CD4-positive, alpha-beta T cell (primary cell): ENCODE data around the gene COL4A2. TPM values are rescaled to one million over a fixed set of nuclear protein-coding genes. Genes with fewer than 3 reads are reported as not detected.

Source experiments
- ATAC-seq: fragments of 200-7000 bp; cut with Tn5 transposase; one replicate; pipeline ENCODE4 v1.10.0; 2022; ENCODE audit warnings: mild to moderate bottlenecking; ENCODE audit not compliant: poor library complexity
- CTCF ChIA-PET: fragments of 350-600 bp; sonication (Branson Sonifier 250); formaldehyde crosslinking; loops from one replicate; lab custom pipeline; 2021; ENCODE audit warnings: antibody characterized with exemption, inconsistent platforms; lab: Charles Lee
- POLR2A ChIA-PET: fragments of 350-600 bp; sonication (Branson Sonifier 250); formaldehyde crosslinking; loops from one replicate; lab custom pipeline; 2021; ENCODE audit warnings: antibody characterized with exemption, inconsistent platforms; lab: Charles Lee
- DNase-seq, 14 experiments: peaks; one replicate each; pipeline ENCODE4 v3.0.0-alpha.2; 2013 to 2020; ENCODE audit warnings: mixed read lengths in 2 of 14
- H3K27ac ChIP-seq, 2 donors: one replicate each; pipeline versions ENCODE4 v1.5.1 to v1.7.0; 2013; ENCODE audit warnings: low read length in 2 of 2, low read depth in 1 of 2, mild to moderate bottlenecking in 1 of 2
- H3K27me3 ChIP-seq, 2 experiments: 1 replicate in 1 of 2; 2 replicates in 1 of 2; pipeline versions ENCODE4 v1.6.1 to v1.7.0; 2013; ENCODE audit warnings: low read length in 2 of 2, control low read depth in 1 of 2, mild to moderate bottlenecking in 1 of 2, moderate library complexity in 1 of 2; ENCODE audit not compliant: insufficient read depth in 2 of 2, control insufficient read depth in 1 of 2
- H3K36me3 ChIP-seq: one replicate; pipeline ENCODE4 v1.6.1; 2013; ENCODE audit warnings: low read length, control low read depth; ENCODE audit not compliant: insufficient read depth
- H3K4me1 ChIP-seq: one replicate; pipeline ENCODE4 v1.6.1; 2013; ENCODE audit warnings: low read length, control low read depth; ENCODE audit not compliant: insufficient read depth
- H3K4me3 ChIP-seq: one replicate; pipeline ENCODE4 v1.5.1; 2013; ENCODE audit warnings: mild to moderate bottlenecking, low read length, moderate library complexity
- H3K9me3 ChIP-seq, 2 experiments: 1 replicate in 1 of 2; 2 replicates in 1 of 2; pipeline versions ENCODE4 v1.6.1 to v1.7.0; 2013; ENCODE audit warnings: low read length in 2 of 2, mild to moderate bottlenecking in 2 of 2, control low read depth in 1 of 2, moderate library complexity in 1 of 2; ENCODE audit not compliant: control insufficient read depth in 1 of 2, insufficient read depth in 1 of 2
- H3K27ac Mint-ChIP-seq: one replicate; pipeline ENCODE4 v1.8.0; 2020; ENCODE audit warnings: mixed read lengths
- H3K27me3 Mint-ChIP-seq: one replicate; pipeline ENCODE4 v1.8.0; 2021; ENCODE audit warnings: mixed read lengths
- H3K36me3 Mint-ChIP-seq: one replicate; pipeline ENCODE4 v1.8.0; 2021; ENCODE audit warnings: low read depth, mixed read lengths
- H3K4me1 Mint-ChIP-seq: one replicate; pipeline ENCODE4 v1.8.0; 2021; ENCODE audit warnings: low read depth, mixed read lengths
- H3K4me3 Mint-ChIP-seq: one replicate; pipeline ENCODE4 v1.8.0; 2020; ENCODE audit warnings: mild to moderate bottlenecking, mixed read lengths
- H3K9me3 Mint-ChIP-seq: one replicate; pipeline ENCODE4 v1.8.0; 2020; ENCODE audit warnings: mixed read lengths
- intact Hi-C, 2 experiments: fragments of 100-400 bp; cut with DNase I in 1 of 2; cut with micrococcal nuclease in 1 of 2; formaldehyde crosslinking; loops; one replicate each; pipeline versions ENCODE4 v1.15.1 to v1.9.0; 2023 to 2025; cut with DNase I, micrococcal nuclease
- total RNA-seq, 174 experiments: library from RNA in 2 of 174; stranded (reverse) in 2 of 174; gene quantifications; one replicate each; pipeline ENCODE4 v1.2.3 and lab custom pipeline; 2021 to 2026
- TF ChIP-seq, protein P1 (sequence below): fragments of 200-600 bp; IDR thresholded peaks from one replicate; pipeline ENCODE4 v1.8.0; 2022; ENCODE audit warnings: antibody characterized with exemption, mild to moderate bottlenecking

COL4A2 gene
- total RNA-seq, 2 experiments from 2014 or later, result not detected

- CTCF ChIA-PET, result no interaction called here
- Histone ChIP-seq H3K9me3 (no peaks in the 10 kb centered on the region), H3K36me3 (no peaks in the 10 kb centered on the region), H3K4me1 (no peaks in the 10 kb centered on the region), H3K27ac (no peak overlapping the region), H3K27me3 (no peaks in the 10 kb centered on the region), H3K4me3 (no peak overlapping the region)
- Mint-ChIP-seq H3K27me3 (peaks cover 9% of the 10 kb centered on the region), H3K27ac (no peak overlapping the region), H3K36me3 (no peaks in the 10 kb centered on the region), H3K9me3 (no peaks in the 10 kb centered on the region), H3K4me3 (no peak overlapping the region), H3K4me1 (no peaks in the 10 kb centered on the region)
- TF ChIP-seq, protein P1, sequence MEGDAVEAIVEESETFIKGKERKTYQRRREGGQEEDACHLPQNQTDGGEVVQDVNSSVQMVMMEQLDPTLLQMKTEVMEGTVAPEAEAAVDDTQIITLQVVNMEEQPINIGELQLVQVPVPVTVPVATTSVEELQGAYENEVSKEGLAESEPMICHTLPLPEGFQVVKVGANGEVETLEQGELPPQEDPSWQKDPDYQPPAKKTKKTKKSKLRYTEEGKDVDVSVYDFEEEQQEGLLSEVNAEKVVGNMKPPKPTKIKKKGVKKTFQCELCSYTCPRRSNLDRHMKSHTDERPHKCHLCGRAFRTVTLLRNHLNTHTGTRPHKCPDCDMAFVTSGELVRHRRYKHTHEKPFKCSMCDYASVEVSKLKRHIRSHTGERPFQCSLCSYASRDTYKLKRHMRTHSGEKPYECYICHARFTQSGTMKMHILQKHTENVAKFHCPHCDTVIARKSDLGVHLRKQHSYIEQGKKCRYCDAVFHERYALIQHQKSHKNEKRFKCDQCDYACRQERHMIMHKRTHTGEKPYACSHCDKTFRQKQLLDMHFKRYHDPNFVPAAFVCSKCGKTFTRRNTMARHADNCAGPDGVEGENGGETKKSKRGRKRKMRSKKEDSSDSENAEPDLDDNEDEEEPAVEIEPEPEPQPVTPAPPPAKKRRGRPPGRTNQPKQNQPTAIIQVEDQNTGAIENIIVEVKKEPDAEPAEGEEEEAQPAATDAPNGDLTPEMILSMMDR, result no peak
- intact Hi-C loops, result no loop called here
- POLR2A ChIA-PET, result no interaction called here
- ATAC-seq (no peak), DNase-seq (no peak)
Observed at GRCh38 chr13:110463156-110463555, 156.1 kb downstream of the COL4A2 start.

DNA sequence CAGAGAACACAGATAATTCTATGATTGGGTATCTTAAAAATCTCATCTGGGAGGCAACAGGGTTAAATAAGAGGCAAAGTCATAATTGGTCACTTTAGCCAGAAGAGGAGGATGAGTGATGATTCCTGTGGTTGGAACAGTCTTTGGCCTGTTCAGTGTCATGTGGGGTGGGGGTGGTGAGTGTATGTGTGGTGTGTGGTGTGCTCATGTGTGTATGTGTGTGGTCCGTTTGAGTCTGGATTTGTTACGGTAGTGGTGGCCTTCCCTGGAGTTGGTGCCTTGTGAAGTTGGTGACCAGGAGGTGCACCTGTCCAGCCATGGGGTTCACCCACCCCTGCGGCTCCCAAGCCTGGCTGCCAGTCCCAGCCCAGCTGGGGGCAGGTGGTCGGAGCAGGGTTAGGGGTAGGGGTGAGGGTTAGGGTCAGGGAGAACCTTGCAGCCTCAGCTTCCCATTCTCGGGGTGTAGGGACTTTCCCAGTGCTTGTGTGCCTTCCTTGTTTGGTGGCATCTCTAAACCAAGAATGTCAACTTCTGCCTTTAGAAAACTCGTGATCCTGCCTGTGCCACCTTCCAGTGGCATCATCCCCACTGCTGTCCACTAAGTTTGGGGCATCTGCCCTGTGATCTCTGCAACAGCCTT lies 156.9 kb downstream of the COL4A2 start:
- ChIA-PET POLR2A (no interaction called here), CTCF (no interaction called here)
- Mint-ChIP-seq H3K4me3 (no peak overlapping the region), H3K27me3 (peaks cover 4% of the 10 kb centered on the region), H3K9me3 (no peaks in the 10 kb centered on the region), H3K4me1 (no peaks in the 10 kb centered on the region), H3K36me3 (no peaks in the 10 kb centered on the region), H3K27ac (no peak overlapping the region)
- DNase-seq, result peak in 2 of 14 experiments; percentile 41 to 60
- no peak overlapping the region for H3K27ac ChIP-seq
- no peaks in the 10 kb centered on the region for H3K27me3 ChIP-seq
- no peak for ATAC-seq
- H3K4me3 ChIP-seq, result no peak overlapping the region
- H3K4me1 ChIP-seq, result no peaks in the 10 kb centered on the region
- TF ChIP-seq, protein P1, result no peak
- no peaks in the 10 kb centered on the region for H3K36me3 ChIP-seq
- no peaks in the 10 kb centered on the region for H3K9me3 ChIP-seq
- intact Hi-C loops, result no loop called here

DNA sequence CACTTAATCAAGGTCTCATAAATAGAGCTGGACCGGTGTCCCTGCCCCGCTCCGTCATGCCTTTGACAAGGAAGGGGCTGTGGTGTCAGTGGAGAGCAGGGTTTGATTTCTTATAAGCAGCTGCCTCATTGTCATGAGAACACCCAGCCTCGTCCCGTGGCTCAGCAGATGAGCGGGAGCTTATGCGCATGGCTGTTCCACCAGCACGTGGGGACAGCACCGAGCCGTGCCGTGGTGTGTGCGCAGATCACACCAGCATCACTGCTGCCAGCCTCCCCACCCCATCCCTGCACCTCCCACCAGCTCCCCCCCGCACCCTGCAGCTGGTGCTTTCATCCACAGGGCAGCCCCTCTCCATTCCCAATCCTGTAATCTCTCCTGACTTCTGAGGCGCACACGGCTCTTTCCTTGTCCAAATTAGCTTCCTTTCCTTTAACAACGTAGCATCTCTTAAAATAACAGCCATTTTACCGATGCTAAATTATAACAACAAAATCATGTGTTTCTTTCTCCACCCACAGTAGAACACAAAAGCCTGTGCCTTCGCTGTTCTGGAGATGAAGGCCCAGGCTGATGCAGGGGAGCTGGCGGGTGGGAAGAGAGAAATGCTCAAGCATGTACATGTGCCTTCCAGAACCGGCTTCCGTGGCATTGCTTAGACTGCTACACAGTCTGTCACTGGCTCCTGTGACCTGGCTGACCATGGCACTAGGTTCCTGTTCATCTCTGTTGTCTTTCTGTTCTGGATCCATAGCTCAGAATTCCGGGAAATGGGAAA lies 157.7 kb downstream of the COL4A2 start:
- no peaks in the 10 kb centered on the region for H3K4me1 ChIP-seq
- no peaks in the 10 kb centered on the region for H3K9me3 ChIP-seq
- POLR2A ChIA-PET, result no interaction called here
- no peak overlapping the region for H3K27ac Mint-ChIP-seq
- TF ChIP-seq, protein P1, result no peak
- intact Hi-C loops, result no loop called here
- H3K27ac ChIP-seq, result no peak overlapping the region
- CTCF ChIA-PET, result no interaction called here
- H3K9me3 Mint-ChIP-seq, result no peaks in the 10 kb centered on the region
- H3K36me3 Mint-ChIP-seq, result no peaks in the 10 kb centered on the region
- no peaks in the 10 kb centered on the region for H3K36me3 ChIP-seq
- H3K4me1 Mint-ChIP-seq, result no peaks in the 10 kb centered on the region
- ATAC-seq (no peak), DNase-seq (peak in 1 of 14 experiments; percentile 33)
- H3K27me3 ChIP-seq, result no peaks in the 10 kb centered on the region
- no peak overlapping the region for H3K4me3 ChIP-seq
- peaks cover 4% of the 10 kb centered on the region for H3K27me3 Mint-ChIP-seq
- no peak overlapping the region for H3K4me3 Mint-ChIP-seq
